Measurements from ENCODE around the gene ABCC1. TPM values are rescaled to one million over a fixed set of nuclear protein-coding genes. Genes with fewer than 3 reads are reported as not detected.

The ABCC1 gene
- polyA plus RNA-seq, 1 donor (not counting 4 experiments of a cell fraction or from before 2014, with no cell fraction given) = 19.4 TPM

DNA sequence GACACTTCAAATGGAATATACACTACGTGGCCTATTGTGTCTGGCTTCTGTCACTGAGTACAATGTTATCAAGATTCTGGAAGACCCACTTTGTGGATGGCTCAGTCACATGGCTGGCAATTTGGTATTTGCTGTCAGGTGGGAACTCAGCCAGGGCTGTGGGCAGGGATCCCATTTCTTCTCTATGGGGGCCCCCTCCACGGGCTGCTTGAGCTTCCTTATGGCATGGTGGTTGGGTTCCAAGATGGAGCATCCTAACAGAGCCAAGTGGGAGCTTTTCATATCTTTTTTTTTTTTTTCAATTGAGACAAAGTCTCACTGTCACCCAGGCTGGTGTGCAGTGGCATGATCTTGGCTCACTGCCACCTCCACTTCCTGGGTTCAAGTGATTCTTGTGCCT, 43.0 kb upstream of the ABCC1 start:
- Histone ChIP-seq H3K4me3 (ENCODE audit: control insufficient read depth in 2 of 3, extremely low read depth in 1 of 3, insufficient read depth in 2 of 3, low read depth in 1 of 3, low read length in 3 of 3) (no peak overlapping the region), H3K27ac (ENCODE audit: control insufficient read depth, insufficient read depth, low read length) (no peak overlapping the region), H3K27me3 (ENCODE audit: control insufficient read depth, extremely low read depth, insufficient read depth, low read length) (no peaks in the 10 kb centered on the region), H3K9me3 (ENCODE audit: control insufficient read depth, low read depth, low read length) (no peaks in the 10 kb centered on the region), H3K79me2 (ENCODE audit: control insufficient read depth, insufficient read depth, low read length) (no peaks in the 10 kb centered on the region), H3K4me2 (ENCODE audit: control insufficient read depth, extremely low read depth, insufficient read depth, low read depth, low read length) (no peak overlapping the region), H3K9me1 (ENCODE audit: control insufficient read depth, extremely low read depth, insufficient read depth, low read length) (no peaks in the 10 kb centered on the region), H2AFZ (ENCODE audit: control insufficient read depth, low read length) (no peak overlapping the region), H3K36me3 (ENCODE audit: control insufficient read depth in 2 of 2, extremely low read depth in 1 of 2, insufficient read depth in 2 of 2, low read length in 2 of 2) (no peaks in the 10 kb centered on the region), H4K20me1 (ENCODE audit: control insufficient read depth, extremely low read depth, insufficient read depth, low read length) (no peaks in the 10 kb centered on the region), H3K4me1 (ENCODE audit: control insufficient read depth, extremely low read depth, insufficient read depth, low read length) (peaks cover 6% of the 10 kb centered on the region), H3K9ac (ENCODE audit: control insufficient read depth, extremely low read depth, insufficient read depth, low read length) (no peak overlapping the region)
- TF ChIP-seq, protein P1, sequence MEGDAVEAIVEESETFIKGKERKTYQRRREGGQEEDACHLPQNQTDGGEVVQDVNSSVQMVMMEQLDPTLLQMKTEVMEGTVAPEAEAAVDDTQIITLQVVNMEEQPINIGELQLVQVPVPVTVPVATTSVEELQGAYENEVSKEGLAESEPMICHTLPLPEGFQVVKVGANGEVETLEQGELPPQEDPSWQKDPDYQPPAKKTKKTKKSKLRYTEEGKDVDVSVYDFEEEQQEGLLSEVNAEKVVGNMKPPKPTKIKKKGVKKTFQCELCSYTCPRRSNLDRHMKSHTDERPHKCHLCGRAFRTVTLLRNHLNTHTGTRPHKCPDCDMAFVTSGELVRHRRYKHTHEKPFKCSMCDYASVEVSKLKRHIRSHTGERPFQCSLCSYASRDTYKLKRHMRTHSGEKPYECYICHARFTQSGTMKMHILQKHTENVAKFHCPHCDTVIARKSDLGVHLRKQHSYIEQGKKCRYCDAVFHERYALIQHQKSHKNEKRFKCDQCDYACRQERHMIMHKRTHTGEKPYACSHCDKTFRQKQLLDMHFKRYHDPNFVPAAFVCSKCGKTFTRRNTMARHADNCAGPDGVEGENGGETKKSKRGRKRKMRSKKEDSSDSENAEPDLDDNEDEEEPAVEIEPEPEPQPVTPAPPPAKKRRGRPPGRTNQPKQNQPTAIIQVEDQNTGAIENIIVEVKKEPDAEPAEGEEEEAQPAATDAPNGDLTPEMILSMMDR (optimal IDR thresholded peaks at IDR 0.05 in 1 of 3, IDR thresholded peaks at IDR 0.05 in 1 of 3, conservative IDR thresholded peaks at IDR 0.05 in 1 of 3; ENCODE audit: extremely low read depth in 1 of 3, insufficient read depth in 2 of 3, low read length in 3 of 3) = no peak
- dilution Hi-C loops (cut with MboI; ENCODE audit: extremely low pct_ligation_motif_present, low sequenced_read_pairs) = no loop called here
- DNase-seq (ENCODE audit: low read depth, low spot score) = no peak
- FAIRE-seq = no peak

DNA sequence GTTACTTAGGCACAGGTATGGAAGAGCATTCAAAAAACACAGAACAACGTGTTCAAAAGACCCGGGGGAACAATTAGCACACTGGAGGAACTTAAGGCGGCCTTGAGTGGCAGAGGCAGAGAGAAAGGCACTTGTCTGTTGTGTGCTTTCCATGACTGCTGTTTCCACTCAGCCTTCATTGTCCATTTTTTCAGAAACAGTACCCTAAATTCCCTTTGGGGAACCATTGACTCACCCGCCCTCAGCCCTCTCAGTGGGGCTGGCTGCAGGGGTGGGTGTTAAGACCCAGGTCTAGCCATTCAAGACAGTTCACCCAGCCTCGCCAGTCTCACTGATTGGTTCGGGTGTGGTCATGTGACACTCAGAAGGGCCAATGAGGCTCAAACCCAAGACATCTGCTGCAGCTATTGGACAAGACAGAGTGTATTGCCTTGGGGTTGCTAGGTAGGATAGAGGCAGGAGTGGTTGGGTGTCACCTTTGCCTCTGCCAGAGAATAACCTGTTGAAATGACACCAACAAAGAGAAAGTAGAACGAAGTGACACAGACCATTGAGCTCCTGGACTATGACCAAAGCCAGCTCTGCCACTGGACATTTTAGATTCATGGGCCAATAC, 41.4 kb upstream of the ABCC1 start:
- no peaks in the 10 kb centered on the region for H3K79me2 ChIP-seq (ENCODE audit: control insufficient read depth, insufficient read depth, low read length)
- no peaks in the 10 kb centered on the region for H3K36me3 ChIP-seq (ENCODE audit: control insufficient read depth in 2 of 2, extremely low read depth in 1 of 2, insufficient read depth in 2 of 2, low read length in 2 of 2)
- TF ChIP-seq, protein P1 (optimal IDR thresholded peaks at IDR 0.05 in 1 of 3, IDR thresholded peaks at IDR 0.05 in 1 of 3, conservative IDR thresholded peaks at IDR 0.05 in 1 of 3; ENCODE audit: extremely low read depth in 1 of 3, insufficient read depth in 2 of 3, low read length in 3 of 3) = no peak
- TF ChIP-seq EZH2 (IDR thresholded peaks at IDR 0.05; ENCODE audit: low read length) = no peak
- no peak for DNase-seq (ENCODE audit: low read depth, low spot score)
- H3K9me1 ChIP-seq (ENCODE audit: control insufficient read depth, extremely low read depth, insufficient read depth, low read length) = no peaks in the 10 kb centered on the region
- H3K9me3 ChIP-seq (ENCODE audit: control insufficient read depth, low read depth, low read length) = no peaks in the 10 kb centered on the region
- H2AFZ ChIP-seq (ENCODE audit: control insufficient read depth, low read length) = no peak overlapping the region
- H3K27ac ChIP-seq (ENCODE audit: control insufficient read depth, insufficient read depth, low read length) = no peak overlapping the region
- no peak for FAIRE-seq
- H3K4me3 ChIP-seq (ENCODE audit: control insufficient read depth in 2 of 3, extremely low read depth in 1 of 3, insufficient read depth in 2 of 3, low read depth in 1 of 3, low read length in 3 of 3) = no peak overlapping the region
- dilution Hi-C loops (cut with MboI; ENCODE audit: extremely low pct_ligation_motif_present, low sequenced_read_pairs) = no loop called here
- H4K20me1 ChIP-seq (ENCODE audit: control insufficient read depth, extremely low read depth, insufficient read depth, low read length) = no peaks in the 10 kb centered on the region
- H3K9ac ChIP-seq (ENCODE audit: control insufficient read depth, extremely low read depth, insufficient read depth, low read length) = no peak overlapping the region
- H3K27me3 ChIP-seq (ENCODE audit: control insufficient read depth, extremely low read depth, insufficient read depth, low read length) = no peaks in the 10 kb centered on the region
- H3K4me2 ChIP-seq (ENCODE audit: control insufficient read depth, extremely low read depth, insufficient read depth, low read depth, low read length) = no peak overlapping the region
- no peaks in the 10 kb centered on the region for H3K4me1 ChIP-seq (ENCODE audit: control insufficient read depth, extremely low read depth, insufficient read depth, low read length)
